LNCaP clone FGC (cell line): ENCODE measurements around the gene RMND5B.

Experiments used
- DNase-seq: peaks from one replicate; pipeline ENCODE4 v3.0.0-alpha.2; 2011; ENCODE audit warnings: low read depth
- H3K4me3 ChIP-seq: 2 replicates; pipeline ENCODE4 v1.5.1; 2011; ENCODE audit warnings: mild to moderate bottlenecking, low read depth, low read length, control low read depth
- TF ChIP-seq, protein P1 (sequence below): IDR thresholded peaks from 2 replicates; pipeline ENCODE4 v1.5.1; 2012; ENCODE audit warnings: mild to moderate bottlenecking; ENCODE audit not compliant: control insufficient read depth, insufficient read depth; ENCODE audit errors: extremely low read depth

Gene RMND5B

GRCh38 chr5:178198706-178199105 lies 67.9 kb downstream of the RMND5B start:
- TF ChIP-seq, protein P1, sequence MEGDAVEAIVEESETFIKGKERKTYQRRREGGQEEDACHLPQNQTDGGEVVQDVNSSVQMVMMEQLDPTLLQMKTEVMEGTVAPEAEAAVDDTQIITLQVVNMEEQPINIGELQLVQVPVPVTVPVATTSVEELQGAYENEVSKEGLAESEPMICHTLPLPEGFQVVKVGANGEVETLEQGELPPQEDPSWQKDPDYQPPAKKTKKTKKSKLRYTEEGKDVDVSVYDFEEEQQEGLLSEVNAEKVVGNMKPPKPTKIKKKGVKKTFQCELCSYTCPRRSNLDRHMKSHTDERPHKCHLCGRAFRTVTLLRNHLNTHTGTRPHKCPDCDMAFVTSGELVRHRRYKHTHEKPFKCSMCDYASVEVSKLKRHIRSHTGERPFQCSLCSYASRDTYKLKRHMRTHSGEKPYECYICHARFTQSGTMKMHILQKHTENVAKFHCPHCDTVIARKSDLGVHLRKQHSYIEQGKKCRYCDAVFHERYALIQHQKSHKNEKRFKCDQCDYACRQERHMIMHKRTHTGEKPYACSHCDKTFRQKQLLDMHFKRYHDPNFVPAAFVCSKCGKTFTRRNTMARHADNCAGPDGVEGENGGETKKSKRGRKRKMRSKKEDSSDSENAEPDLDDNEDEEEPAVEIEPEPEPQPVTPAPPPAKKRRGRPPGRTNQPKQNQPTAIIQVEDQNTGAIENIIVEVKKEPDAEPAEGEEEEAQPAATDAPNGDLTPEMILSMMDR: no peak
- no peak for DNase-seq
- no peak overlapping the region for H3K4me3 ChIP-seq

DNA sequence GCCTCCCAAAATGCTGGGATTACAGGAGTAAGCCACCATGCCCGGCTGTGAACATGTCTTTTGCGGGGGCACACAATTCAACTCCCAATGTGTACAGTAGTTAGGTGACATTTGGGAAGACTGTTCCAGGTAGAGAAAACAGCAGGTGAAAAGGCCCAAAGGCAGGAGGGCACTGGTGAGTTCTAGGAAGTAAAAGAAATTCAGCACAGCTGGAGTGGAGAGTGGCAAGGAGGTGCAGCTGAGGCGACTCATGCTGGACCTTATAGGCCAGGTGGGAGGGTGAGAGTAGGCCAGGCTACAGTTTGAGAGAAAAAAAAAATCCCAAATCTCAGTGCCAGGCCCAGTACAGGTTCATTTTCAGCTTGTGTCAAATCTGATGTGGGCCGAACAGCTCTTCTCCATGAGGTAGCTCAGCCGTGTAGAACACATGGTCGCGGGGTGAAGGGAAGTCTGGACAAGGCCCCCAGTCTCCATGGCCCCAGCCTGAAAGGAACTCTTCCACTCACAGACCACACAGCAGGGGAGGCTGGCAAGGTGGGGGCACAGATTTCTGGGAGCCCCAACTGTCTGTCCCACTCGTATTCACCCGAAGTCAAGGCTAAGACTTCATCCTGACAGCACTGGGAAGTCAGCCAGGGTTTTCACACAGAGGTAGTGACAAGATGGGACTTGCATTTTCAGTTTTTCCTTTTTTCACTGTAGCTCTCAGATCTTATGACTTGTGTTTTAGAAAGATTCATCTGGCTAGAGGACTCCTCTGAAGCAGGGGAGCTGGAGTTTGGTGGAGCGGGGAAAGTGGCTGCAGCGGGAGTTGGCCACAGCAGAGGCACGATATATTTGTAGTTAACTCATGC lies 69.0 kb downstream of the RMND5B start:
- TF ChIP-seq, protein P1: no peak
- H3K4me3 ChIP-seq: no peak overlapping the region
- DNase-seq: no peak
